ENCODE results near the gene CCDC15. TPM values are rescaled to one million over a fixed set of nuclear protein-coding genes. Genes with fewer than 3 reads are reported as not detected.
"Not testable (repeated sequence)": the region's sequence is repeated elsewhere in the genome, so short reads cannot be mapped to it uniquely, and the experiment has no call there.

Gene CCDC15
- total RNA-seq, 1 experiment from 2014 or later, result 8.6 TPM

DNA sequence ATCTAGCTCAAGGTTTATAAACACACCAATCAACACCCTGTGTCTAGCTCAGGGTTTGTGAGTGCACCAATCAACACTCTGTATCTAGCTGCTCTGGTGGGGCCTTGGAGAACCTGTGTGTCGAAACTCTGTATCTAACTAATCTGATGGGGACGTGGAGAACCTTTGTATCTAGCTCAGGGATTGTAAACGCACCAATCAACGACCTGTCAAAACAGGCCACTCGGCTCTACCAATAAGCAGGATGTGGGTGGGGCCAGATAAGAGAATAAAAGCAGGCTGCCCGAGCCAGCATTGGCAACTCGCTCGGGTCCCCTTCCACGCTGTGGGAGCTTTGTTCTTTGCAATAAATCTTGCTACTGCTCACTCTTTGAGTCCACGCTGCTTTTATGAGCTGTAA, 136.1 kb downstream of the CCDC15 start:
- H3K27me3 ChIP-seq (ENCODE audit: low read length); H3F3A ChIP-seq (ENCODE audit: low read length, unreplicated experiment); H4K20me1 ChIP-seq (ENCODE audit: low read length); H3K27ac ChIP-seq (ENCODE audit: low read length); H3K9me3 ChIP-seq (ENCODE audit: low read length); H2AFZ ChIP-seq (ENCODE audit: low read length); H3K9ac ChIP-seq (ENCODE audit: low read length); H3K9me2 ChIP-seq (replicated peaks; ENCODE audit: low read length); H3K79me2 ChIP-seq (ENCODE audit: low read length); H3K4me2 ChIP-seq (ENCODE audit: low read length); H3K4me3 ChIP-seq (ENCODE audit: low read length); intact Hi-C loops (cut with micrococcal nuclease); H3K4me1 ChIP-seq (ENCODE audit: insufficient read depth, low read length); ATAC-seq; DNase-seq; CTCF ChIA-PET; BruUV-seq (replicated peaks); H3K36me3 ChIP-seq (ENCODE audit: low read depth, low read length): not testable (repeated sequence)
- POLR2A ChIA-PET (ENCODE audit: unreplicated experiment), result interaction anchor here (1.1 kb wide), 1 partner anchor 22 kb away, joined by 5 read pairs; no protein-coding TSS in a partner anchor

DNA sequence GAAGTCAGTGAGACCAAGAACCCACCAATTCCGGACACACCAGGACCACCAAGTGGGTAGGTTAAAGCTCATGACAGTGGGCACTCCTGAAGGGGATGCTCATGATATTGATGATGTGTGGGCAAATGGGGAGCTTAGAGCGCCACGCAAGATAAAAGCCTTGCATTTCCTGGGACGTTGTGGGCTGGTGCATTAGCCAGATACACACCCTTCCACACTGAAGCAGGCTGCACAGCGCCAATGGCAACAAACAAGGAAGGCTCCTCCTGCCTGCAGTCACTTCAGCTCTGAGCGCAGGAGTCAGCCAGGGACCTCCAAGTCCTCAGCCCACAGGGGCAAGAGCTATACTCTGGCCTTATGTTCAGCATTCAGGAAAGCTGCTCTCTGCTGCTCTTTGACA, 136.8 kb downstream of the CCDC15 start:
- no peak overlapping the region for H3K4me3 ChIP-seq (ENCODE audit: low read length)
- no peaks in the 10 kb centered on the region for H3K79me2 ChIP-seq (ENCODE audit: low read length)
- no peak overlapping the region for H3K9ac ChIP-seq (ENCODE audit: low read length)
- H3K9me3 ChIP-seq (ENCODE audit: low read length), result no peaks in the 10 kb centered on the region
- TF ChIP-seq, protein P1, sequence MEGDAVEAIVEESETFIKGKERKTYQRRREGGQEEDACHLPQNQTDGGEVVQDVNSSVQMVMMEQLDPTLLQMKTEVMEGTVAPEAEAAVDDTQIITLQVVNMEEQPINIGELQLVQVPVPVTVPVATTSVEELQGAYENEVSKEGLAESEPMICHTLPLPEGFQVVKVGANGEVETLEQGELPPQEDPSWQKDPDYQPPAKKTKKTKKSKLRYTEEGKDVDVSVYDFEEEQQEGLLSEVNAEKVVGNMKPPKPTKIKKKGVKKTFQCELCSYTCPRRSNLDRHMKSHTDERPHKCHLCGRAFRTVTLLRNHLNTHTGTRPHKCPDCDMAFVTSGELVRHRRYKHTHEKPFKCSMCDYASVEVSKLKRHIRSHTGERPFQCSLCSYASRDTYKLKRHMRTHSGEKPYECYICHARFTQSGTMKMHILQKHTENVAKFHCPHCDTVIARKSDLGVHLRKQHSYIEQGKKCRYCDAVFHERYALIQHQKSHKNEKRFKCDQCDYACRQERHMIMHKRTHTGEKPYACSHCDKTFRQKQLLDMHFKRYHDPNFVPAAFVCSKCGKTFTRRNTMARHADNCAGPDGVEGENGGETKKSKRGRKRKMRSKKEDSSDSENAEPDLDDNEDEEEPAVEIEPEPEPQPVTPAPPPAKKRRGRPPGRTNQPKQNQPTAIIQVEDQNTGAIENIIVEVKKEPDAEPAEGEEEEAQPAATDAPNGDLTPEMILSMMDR (conservative IDR thresholded peaks at IDR 0.05; ENCODE audit: low read depth, low read length), result no peak
- no peak for TF ChIP-seq EZH2 (IDR thresholded peaks at IDR 0.05; ENCODE audit: low read length, unreplicated experiment)
- no peak for TF ChIP-seq EZH2phosphoT487 (IDR thresholded peaks at IDR 0.05; ENCODE audit: borderline replicate concordance, low read length)
- intact Hi-C loops (cut with micrococcal nuclease), result loop anchor here (1.0 kb wide), 4 partner anchors 50 to 258 kb away; no protein-coding TSS in a partner anchor
- CTCF ChIA-PET, result interaction anchor here (0.5 to 1.2 kb wide), 8 partner anchors 20 to 315 kb away, joined by 3 to 10 read pairs (median 4); partner anchors contain the start of gene TMEM218
- no peaks in the 10 kb centered on the region for H4K20me1 ChIP-seq (ENCODE audit: low read length)
- DNase-seq (no peak), ATAC-seq (peak; percentile 8; the same call in 1 of the 2 replicates)
- no peak overlapping the region for H3K27ac ChIP-seq (ENCODE audit: low read length)
- peaks cover 8% of the 10 kb centered on the region; the same call in 1 of the 2 replicates for H3K4me1 ChIP-seq (ENCODE audit: insufficient read depth, low read length)
- H3K27me3 ChIP-seq (ENCODE audit: low read length), result no peaks in the 10 kb centered on the region
- no peaks in the 10 kb centered on the region for H3F3A ChIP-seq (ENCODE audit: low read length, unreplicated experiment)
- no TSS peak for BruUV-seq (replicated peaks)
- POLR2A ChIA-PET (ENCODE audit: unreplicated experiment), result interaction anchor here (0.7 to 1.1 kb wide), 2 partner anchors 21 to 30 kb away, joined by 3 to 5 read pairs; no protein-coding TSS in a partner anchor
- no peak overlapping the region for H2AFZ ChIP-seq (ENCODE audit: low read length)
- no peaks in the 10 kb centered on the region for H3K9me2 ChIP-seq (replicated peaks; ENCODE audit: low read length)
- H3K36me3 ChIP-seq (ENCODE audit: low read depth, low read length), result no peaks in the 10 kb centered on the region; the same call in 1 of the 2 replicates
- no peak overlapping the region for H3K4me2 ChIP-seq (ENCODE audit: low read length)

Other genes starting within 250 kb of the CCDC15 start
- gene NRGN, start 214.3 kb upstream of the CCDC15 start, total RNA-seq (2014; rRNA removed), result 15.5 and 20.3 TPM in 2 replicates
- gene VSIG2, start 201.9 kb upstream of the CCDC15 start, total RNA-seq (2014; rRNA removed), result not detected in 2 replicates
- 10.4 and 10.8 TPM in 2 replicates for gene ESAM, start 191.9 kb upstream of the CCDC15 start, total RNA-seq (2014; rRNA removed)
- gene MSANTD2, start 153.8 kb upstream of the CCDC15 start, total RNA-seq (2014; rRNA removed), result 29.5 and 32.6 TPM in 2 replicates
- gene ROBO3, start 88.8 kb upstream of the CCDC15 start, total RNA-seq (2014; rRNA removed), result 18.5 and 26.6 TPM in 2 replicates
- gene ROBO4, start 56.3 kb upstream of the CCDC15 start, total RNA-seq (2014; rRNA removed), result 1.6 and 9.7 TPM in 2 replicates
- gene HEPN1, start 35.0 kb upstream of the CCDC15 start, total RNA-seq (2014; rRNA removed), result not detected in 2 replicates
- 0.11 TPM in 1 of 2 replicates, not detected in the other for gene HEPACAM, start 18.2 kb upstream of the CCDC15 start, total RNA-seq (2014; rRNA removed)
- 9.0 and 10.2 TPM in 2 replicates for gene SLC37A2, start 109.1 kb downstream of the CCDC15 start, total RNA-seq (2014; rRNA removed)
- 33.6 and 37.0 TPM in 2 replicates for gene TMEM218, start 157.4 kb downstream of the CCDC15 start, total RNA-seq (2014; rRNA removed)
- 0.12 TPM in 1 of 2 replicates, not detected in the other for gene PKNOX2, start 210.5 kb downstream of the CCDC15 start, total RNA-seq (2014; rRNA removed)

Data from PC-3 (cell line).